NCI-H1105 treated with DMSO at 0.1 percent for 48 hours (cell line): Measurements from ENCODE around the gene RPP25L.

ENCODE experiments used
- DNase-seq: peaks from one replicate; lab custom pipeline; 2025; lab: John Stamatoyannopoulos, UW

The RPP25L gene

GRCh38 chr9:34585946-34586669 is 25.8 kb downstream of the RPP25L start:
- no peak for DNase-seq

DNA sequence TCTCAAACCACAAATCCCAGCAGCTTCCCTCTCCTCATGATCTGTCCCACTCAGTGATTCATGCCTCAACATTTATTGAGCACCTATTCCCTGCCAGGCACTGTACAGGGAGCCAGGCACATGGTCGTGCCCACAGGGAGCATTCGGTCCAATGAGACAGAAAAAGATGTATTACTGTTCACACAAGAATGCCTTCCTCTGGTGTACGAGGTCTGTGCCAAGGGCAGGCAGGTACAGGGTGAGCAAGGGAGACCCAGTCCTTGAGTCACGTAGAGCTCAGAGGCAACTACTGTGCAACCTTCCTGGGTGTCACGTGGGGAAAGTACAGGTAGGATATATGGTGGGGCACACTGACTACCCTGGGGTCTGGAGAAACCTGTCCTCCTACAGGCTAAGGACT is 26.9 kb downstream of the RPP25L start:
- DNase-seq, result no peak

- DNase-seq, result no peak
These were observed 29.1 kb downstream of the RPP25L start for GRCh38 chr9:34582787-34583186.

- no peak for DNase-seq
These were observed 30.6 kb downstream of the RPP25L start for GRCh38 chr9:34581318-34581717.

DNA sequence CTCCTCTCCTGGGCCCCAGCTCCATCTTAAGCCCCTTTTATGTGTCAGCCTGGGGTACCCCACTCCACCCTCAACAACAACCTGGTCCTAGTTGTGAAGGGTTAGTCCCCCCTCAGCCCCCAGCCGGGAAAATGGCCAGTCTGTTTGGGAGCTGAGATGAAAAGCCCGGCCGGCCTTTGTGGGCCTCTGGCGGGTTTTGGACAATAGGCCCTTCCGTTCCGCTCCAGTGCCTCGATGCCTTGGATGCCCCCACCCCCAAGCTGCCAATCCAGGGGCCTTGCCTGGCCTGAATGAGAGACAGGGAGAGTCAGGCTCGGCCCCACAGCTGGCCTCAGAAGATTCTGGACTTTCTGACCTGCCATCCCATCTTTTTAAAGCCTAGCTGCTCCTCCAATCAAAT is 31.5 kb downstream of the RPP25L start:
- no peak for DNase-seq

DNA sequence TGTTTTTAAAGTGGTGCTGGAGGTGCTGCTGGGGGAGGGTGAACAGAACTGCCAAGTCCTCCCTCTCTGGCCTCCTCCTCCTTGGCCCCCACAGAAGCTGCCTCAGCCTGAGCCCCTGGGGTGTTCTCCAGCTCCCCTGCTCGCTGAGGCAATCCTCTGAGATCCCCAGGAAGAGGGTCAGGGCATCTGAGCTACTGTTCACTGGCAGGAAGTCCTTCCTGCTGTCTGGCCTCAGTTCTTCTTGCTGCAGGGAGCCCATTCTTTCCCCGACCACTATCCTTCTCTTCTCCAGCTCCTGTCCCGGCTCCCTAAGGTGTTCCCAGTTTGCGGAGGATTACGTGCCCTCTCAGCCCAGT is 32.1 kb downstream of the RPP25L start:
- no peak for DNase-seq

- peak; percentile 36 for DNase-seq
These were observed 32.6 kb downstream of the RPP25L start for GRCh38 chr9:34579104-34579807.

DNA sequence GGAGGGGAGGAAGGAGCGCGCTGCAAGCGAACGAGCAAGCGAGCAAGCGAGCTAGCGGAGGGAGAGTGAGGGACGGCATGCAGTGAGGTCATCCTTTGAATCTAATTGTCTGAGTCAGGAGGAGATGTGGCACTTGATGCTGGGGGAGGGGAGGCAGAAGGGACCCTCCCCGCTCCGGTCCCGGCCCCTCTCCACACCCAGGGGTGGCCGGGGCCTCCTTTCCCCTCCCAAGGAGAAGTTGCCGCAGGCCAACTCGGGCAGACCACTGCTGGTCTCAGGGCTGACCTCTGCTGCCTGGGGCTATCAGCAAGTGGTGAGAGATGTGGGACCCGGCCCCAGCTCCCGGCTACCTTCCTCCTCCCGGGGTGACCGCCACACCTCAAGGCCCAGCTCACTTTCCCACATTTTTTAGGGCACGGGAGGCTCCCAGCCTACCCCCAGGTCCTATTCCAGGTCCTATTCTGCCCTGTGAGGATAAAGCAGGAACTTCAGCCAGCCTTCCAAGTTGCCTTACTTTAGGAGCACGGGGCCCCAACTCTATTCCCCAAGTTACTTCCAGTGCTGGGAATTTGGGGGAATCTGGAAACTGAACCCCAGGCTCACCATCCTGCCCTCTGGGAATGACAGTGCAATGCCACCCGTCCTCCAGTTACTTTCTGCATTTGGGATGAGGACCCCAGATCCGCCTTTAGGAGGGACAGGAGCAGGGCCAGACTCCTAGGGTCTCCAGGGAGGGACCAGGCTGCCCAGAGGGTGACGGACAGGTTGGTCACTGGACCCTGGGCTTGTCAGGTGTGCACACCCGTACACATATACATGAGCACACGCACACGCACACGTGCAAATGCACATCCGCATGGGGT is 33.4 kb downstream of the RPP25L start:
- peak; percentile 46 for DNase-seq

DNA sequence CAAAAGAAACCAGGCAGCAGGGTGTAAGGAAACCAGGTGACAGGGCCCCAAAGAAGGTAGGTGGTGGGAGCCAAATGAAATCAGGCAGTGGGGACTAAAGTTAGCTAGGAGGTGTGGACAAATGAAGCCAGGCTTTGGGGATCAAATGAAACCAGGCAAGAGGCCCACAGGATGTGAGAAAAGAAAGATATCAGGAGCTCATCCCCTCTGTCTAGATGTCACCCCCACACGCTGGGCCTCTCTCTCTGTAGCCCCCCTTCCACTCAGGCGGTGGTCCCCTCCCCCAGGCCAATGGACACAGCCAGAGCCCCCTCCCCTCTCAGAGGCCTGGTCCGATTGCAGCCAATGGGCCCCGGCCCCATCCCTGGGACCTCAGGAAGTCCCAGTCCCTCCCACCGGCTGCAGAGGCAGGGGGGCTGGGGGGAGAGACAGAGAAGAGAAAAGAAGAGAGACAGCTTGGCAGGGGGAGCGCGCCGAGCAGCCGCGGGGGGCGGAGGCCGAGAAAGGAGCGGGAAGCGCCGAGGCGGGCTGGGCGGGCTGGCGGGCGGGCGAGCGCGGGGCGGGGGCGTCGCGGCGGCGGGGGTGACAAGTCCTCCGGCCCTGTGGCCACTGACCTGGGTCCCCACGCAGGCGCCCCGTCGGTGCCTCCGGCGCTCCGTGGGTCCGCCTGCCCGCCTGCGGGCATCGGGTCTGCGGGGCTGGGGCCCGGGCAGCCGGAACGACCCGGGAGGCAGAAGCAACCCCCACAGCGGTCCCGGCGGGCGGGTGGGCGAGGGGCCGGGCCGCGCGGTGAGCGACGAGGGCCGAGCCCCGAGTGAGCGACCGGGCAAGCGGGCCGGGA is 34.3 kb downstream of the RPP25L start:
- no peak for DNase-seq

- DNase-seq, result no peak
These were observed 35.1 kb downstream of the RPP25L start for GRCh38 chr9:34576597-34577399.

DNA sequence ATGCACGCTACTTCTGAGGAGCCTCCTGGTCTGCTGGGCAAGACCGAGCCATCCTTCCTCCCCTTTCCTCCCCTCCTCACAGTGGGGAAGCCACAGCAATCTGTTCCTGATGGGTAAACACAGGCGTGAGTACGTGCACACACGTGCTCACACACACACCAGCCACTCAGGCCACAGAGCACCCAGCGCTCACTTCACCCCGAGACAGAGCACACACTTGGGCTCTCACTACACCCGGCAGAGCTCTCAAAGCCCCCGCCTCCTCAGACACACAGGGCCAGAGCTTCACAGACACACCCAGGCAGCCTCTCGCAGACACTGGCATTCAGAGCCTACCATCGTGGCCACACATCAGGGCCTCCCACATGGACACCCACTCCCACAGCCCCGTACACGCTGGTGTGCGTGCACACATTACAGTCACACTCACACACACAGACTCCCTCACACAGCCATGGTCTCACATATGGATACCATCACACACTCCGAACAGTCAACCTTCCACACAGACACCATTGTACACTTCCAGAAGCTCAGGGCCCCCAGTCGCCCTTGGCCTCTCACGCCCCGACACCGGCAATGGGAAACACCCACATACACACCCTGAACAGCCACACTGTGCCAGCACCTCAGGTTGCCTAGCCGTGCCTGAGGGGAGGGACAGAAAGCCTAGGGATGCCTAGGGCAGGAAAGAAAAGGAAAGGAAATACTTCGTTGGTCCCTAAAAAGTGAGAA is 35.9 kb downstream of the RPP25L start:
- DNase-seq, result no peak

DNA sequence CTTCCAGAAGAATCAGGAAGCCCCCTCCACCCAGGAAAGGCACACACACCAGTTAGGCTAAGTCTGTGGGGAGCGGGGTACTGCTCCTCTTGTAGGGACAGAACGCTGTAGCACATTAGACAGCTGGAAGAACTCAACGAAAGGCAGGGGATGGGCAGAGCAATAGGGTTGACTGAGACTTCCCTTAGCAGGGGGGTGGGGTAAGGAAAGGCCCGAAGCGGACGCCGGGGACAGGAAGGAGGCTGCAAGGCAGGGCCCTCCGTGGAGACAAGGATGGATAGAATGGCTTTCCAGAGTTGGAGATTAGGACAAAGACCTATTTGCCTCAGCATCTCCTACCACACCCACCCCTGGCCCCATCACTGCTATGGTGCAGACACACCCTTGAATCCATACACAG is 36.7 kb downstream of the RPP25L start:
- no peak for DNase-seq

- DNase-seq, result no peak
These were observed 37.3 kb downstream of the RPP25L start for GRCh38 chr9:34574571-34574970.

DNA sequence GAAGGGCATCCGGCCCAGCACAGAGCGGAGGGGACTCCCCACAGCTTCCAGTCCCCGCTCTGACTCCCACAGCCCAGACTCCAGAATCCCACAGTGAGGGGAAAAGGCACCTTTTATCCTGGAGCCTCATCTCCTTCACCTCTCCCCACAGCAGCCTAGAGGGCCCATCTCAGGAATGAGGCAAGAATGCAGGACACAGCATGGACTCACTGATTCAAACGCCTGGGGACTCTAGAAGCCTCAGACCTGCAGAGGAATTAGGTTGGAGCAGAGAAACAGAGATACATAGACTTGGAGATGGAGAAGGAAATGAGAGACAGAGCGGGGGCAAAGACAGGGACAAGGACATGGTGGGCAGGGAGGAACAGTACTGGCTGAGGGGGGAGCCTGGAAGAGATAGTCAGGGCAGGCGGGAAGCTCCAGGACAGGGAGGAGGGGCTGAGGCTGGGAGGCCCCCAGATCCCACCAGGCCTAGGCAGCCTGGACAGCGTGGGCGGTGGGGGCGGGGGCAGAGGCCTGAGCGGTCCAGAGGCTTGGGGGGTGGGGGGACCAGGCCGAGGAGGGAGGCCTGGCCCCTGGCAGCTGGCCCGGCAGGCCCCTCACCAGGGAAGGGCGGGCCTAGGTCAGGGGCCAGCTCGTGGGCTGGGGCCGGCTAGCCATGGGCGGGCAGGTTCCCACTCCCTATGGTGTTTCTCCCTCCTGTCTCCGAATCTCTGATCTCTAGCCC is 38.1 kb downstream of the RPP25L start:
- DNase-seq, result no peak

GRCh38 chr9:34572628-34573027 is 39.3 kb downstream of the RPP25L start:
- DNase-seq, result no peak

GRCh38 chr9:34572092-34572491 is 39.8 kb downstream of the RPP25L start:
- DNase-seq, result no peak

GRCh38 chr9:34571481-34571810 is 40.5 kb downstream of the RPP25L start:
- no peak for DNase-seq

DNA sequence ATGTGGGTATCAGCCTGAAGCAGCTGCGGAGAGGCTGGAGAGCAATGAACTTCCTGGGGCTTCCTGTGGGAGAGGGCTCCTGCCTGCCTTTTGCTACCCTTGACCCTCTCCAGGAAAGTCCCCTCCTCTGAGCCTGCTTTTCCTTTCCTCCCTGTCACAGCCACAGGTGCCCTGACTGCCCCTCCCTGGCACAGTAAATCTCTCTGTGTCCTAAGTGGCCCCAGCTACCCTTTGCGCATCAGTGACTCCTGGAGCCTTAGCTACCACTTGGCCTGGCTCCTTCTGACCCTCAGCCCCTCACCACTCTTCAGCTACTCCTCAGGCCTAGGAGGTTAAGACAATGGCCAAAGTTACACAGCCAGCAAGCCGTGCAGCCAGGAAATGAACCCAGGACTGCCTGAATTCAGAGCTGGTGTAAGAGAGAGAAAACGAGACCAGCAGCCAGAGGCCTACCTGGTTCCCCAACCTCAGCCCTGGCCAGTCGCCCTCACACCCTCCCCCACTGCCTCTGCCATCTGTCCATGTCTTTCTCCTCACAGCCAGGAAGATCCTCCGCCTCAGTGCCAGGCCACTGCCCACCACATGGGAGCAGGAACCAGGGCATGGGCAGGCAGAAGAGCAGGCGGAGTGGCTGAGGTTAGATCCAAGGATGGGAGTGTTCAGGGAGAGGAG is 41.0 kb downstream of the RPP25L start:
- DNase-seq, result no peak

DNA sequence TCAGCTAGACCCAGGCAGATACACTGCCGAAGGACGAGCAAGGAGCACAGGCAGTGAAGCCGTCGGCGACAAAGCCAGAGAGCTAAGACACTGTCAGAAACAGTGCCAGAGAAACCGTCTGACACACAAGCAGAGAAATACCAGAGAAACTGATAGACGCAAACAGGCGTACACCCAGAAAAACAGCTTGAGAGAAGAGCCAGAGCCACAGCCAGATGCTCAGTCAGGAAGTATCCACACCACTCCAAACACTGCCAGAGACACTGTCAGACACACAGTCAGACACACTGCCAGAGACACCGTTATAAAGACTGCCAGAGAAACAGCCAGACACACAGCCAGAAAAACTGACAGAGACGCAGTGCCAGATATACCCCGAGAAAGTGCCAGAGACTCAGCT is 41.5 kb downstream of the RPP25L start:
- DNase-seq, result no peak
